ENCODE data around the gene BCL2L12. TPM values are rescaled to one million over a fixed set of nuclear protein-coding genes. Genes with fewer than 3 reads are reported as not detected.
A peak's percentile ranks its signal among the peaks of the same experiment; 100 is the strongest.

BCL2L12 gene
- total RNA-seq, 1 donor from 2014 or later, result 7.5 TPM

DNA sequence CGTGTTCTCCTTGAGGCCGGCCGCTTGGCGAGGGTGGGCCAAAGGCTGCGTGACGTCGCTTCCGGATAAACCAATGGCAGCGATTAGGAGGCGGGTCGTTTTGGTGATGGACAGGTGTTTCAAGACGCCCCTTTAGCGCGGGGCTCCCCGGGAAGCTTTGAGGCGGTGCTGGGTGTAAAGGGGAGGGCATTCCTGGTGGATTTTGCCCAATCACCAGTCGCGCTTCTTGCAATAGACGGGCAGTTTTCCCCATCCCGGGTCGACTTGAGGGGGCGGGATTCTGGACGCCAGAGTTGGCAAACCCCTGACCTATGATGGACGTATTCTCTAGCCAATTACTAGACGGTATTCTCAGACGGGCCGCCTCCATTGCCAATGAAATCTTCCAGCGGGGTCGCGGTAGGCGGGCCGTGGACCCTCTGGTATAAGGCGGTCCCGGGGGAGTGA is 11.1 kb downstream of the BCL2L12 start:
- peak; percentile 98 for DNase-seq
- TF ChIP-seq, protein P1, sequence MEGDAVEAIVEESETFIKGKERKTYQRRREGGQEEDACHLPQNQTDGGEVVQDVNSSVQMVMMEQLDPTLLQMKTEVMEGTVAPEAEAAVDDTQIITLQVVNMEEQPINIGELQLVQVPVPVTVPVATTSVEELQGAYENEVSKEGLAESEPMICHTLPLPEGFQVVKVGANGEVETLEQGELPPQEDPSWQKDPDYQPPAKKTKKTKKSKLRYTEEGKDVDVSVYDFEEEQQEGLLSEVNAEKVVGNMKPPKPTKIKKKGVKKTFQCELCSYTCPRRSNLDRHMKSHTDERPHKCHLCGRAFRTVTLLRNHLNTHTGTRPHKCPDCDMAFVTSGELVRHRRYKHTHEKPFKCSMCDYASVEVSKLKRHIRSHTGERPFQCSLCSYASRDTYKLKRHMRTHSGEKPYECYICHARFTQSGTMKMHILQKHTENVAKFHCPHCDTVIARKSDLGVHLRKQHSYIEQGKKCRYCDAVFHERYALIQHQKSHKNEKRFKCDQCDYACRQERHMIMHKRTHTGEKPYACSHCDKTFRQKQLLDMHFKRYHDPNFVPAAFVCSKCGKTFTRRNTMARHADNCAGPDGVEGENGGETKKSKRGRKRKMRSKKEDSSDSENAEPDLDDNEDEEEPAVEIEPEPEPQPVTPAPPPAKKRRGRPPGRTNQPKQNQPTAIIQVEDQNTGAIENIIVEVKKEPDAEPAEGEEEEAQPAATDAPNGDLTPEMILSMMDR (IDR thresholded peaks at IDR 0.05; ENCODE audit: partially characterized antibody, unreplicated experiment), result no peak
- H3K9me3 Mint-ChIP-seq (ENCODE audit: unreplicated experiment), result peaks cover 7% of the 10 kb centered on the region
- H3K27ac Mint-ChIP-seq (ENCODE audit: unreplicated experiment), result peak overlapping the region; percentile 100
- H3K27me3 Mint-ChIP-seq (ENCODE audit: unreplicated experiment), result peaks cover 6% of the 10 kb centered on the region
- H3K4me1 Mint-ChIP-seq (ENCODE audit: low read depth, unreplicated experiment), result peaks cover 12% of the 10 kb centered on the region
- H3K4me3 Mint-ChIP-seq (ENCODE audit: unreplicated experiment), result peak overlapping the region; percentile 99
- H3K36me3 Mint-ChIP-seq (ENCODE audit: unreplicated experiment), result no peaks in the 10 kb centered on the region

DNA sequence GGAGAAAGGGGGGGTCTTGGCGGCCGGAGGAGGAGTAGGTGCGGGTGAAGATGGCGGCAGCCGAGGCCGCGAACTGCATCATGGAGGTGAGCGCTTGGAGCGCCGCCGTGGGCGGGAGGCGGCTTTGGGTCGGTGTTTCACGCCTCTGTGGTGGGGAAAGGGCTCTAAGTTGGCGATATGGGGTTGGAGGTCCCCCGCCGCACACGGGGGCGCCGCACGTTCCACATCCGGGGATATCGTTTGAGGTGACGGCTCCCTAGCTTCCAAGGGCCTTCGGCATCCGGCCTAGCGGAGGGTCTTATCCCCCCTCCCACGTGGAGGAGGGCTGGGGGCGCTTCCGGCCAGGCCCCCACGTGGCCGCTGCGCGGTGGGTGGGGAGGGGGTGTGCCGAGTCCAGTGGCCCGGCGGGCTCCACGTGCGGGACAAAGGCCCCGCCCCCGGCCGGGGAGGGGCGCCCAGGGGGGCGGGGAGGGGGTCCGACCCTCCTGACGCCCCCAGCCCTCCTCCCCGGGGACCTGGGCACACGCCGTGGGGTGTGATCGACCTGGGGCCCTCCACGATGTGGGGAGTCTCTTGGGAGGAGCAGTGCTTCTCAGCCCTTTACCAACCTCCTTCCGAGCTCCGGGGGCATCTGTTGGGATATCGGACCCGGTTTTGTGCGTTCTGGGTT is 11.6 kb downstream of the BCL2L12 start, which contains the start of gene PRMT1:
Gene PRMT1, plus strand, starts transcription at position 41 of the 670 bp plus-strand sequence. Its CDS starts 10 bp downstream, at position 51.
- H3K9me3 Mint-ChIP-seq (ENCODE audit: unreplicated experiment), result peaks cover 7% of the 10 kb centered on the region
- no peaks in the 10 kb centered on the region for H3K36me3 Mint-ChIP-seq (ENCODE audit: unreplicated experiment)
- TF ChIP-seq, protein P1 (IDR thresholded peaks at IDR 0.05; ENCODE audit: partially characterized antibody, unreplicated experiment), result no peak
- DNase-seq, result peak; percentile 76
- peak within 1 kb of the TSS; percentile 99 for H3K4me3 Mint-ChIP-seq (ENCODE audit: unreplicated experiment)
- peaks cover 6% of the 10 kb centered on the region for H3K27me3 Mint-ChIP-seq (ENCODE audit: unreplicated experiment)
- peak within 1 kb of the TSS; percentile 100 for H3K27ac Mint-ChIP-seq (ENCODE audit: unreplicated experiment)
- H3K4me1 Mint-ChIP-seq (ENCODE audit: low read depth, unreplicated experiment), result peaks cover 12% of the 10 kb centered on the region

- H3K27ac Mint-ChIP-seq (ENCODE audit: unreplicated experiment), result peak overlapping the region; percentile 73
- peaks cover 6% of the 10 kb centered on the region for H3K27me3 Mint-ChIP-seq (ENCODE audit: unreplicated experiment)
- no peaks in the 10 kb centered on the region for H3K36me3 Mint-ChIP-seq (ENCODE audit: unreplicated experiment)
- peak; percentile 95 for DNase-seq
- H3K4me1 Mint-ChIP-seq (ENCODE audit: low read depth, unreplicated experiment), result peaks cover 12% of the 10 kb centered on the region
- peaks cover 7% of the 10 kb centered on the region for H3K9me3 Mint-ChIP-seq (ENCODE audit: unreplicated experiment)
- H3K4me3 Mint-ChIP-seq (ENCODE audit: unreplicated experiment), result peak overlapping the region; percentile 87
- TF ChIP-seq, protein P1 (IDR thresholded peaks at IDR 0.05; ENCODE audit: partially characterized antibody, unreplicated experiment), result peak; percentile 85
Measured at GRCh38 chr19:49677901-49678674, 12.4 kb downstream of the BCL2L12 start.

- peaks cover 6% of the 10 kb centered on the region for H3K27me3 Mint-ChIP-seq (ENCODE audit: unreplicated experiment)
- peak overlapping the region; percentile 71 for H3K4me3 Mint-ChIP-seq (ENCODE audit: unreplicated experiment)
- H3K27ac Mint-ChIP-seq (ENCODE audit: unreplicated experiment), result no peak overlapping the region
- H3K9me3 Mint-ChIP-seq (ENCODE audit: unreplicated experiment), result peaks cover 4% of the 10 kb centered on the region
- no peaks in the 10 kb centered on the region for H3K36me3 Mint-ChIP-seq (ENCODE audit: unreplicated experiment)
- TF ChIP-seq, protein P1 (IDR thresholded peaks at IDR 0.05; ENCODE audit: partially characterized antibody, unreplicated experiment), result no peak
- no peak for DNase-seq
- H3K4me1 Mint-ChIP-seq (ENCODE audit: low read depth, unreplicated experiment), result peaks cover 12% of the 10 kb centered on the region
Measured at GRCh38 chr19:49678985-49679770, 13.4 kb downstream of the BCL2L12 start.

All from glutamatergic neuron (in vitro differentiated cells).